ENCODE data around the gene HTR3C.

GRCh38 chr3:184029443-184029842, 23.4 kb upstream of the HTR3C start:
- TF ChIP-seq CTCF (conservative IDR thresholded peaks at IDR 0.05; ENCODE audit: low read length) (no peak), EZH2phosphoT487 (IDR thresholded peaks at IDR 0.05; ENCODE audit: borderline replicate concordance) (no peak)
